GM10266 (cell line): ENCODE results near the gene SHB.

Experiments used
- DNase-seq: peaks from one replicate; pipeline ENCODE4 v3.0.0; 2012; ENCODE audit errors: extremely low spot score
- CTCF ChIP-seq: IDR thresholded peaks from 2 replicates; pipeline ENCODE4 v1.5.1; 2012; ENCODE audit warnings: mild to moderate bottlenecking, low read depth; ENCODE audit not compliant: control insufficient read depth, insufficient read depth; ENCODE audit errors: missing control alignments

SHB gene

GRCh38 chr9:38109601-38110000 is 40.6 kb upstream of the SHB start:
- TF ChIP-seq CTCF, result no peak
- no peak for DNase-seq

- TF ChIP-seq CTCF, result no peak
- DNase-seq, result no peak
These were observed 39.3 kb upstream of the SHB start for GRCh38 chr9:38108326-38108725.

- DNase-seq, result no peak
- no peak for TF ChIP-seq CTCF
These were observed 38.8 kb upstream of the SHB start for GRCh38 chr9:38107811-38108304.

GRCh38 chr9:38107405-38107804 is 38.4 kb upstream of the SHB start:
- no peak for TF ChIP-seq CTCF
- DNase-seq, result no peak

- no peak for TF ChIP-seq CTCF
These were observed 37.5 kb upstream of the SHB start for GRCh38 chr9:38106488-38106887.

GRCh38 chr9:38103340-38103739 is 34.3 kb upstream of the SHB start:
- no peak for DNase-seq
- TF ChIP-seq CTCF, result no peak

More at GRCh38 chr9:38106488-38106887, 37.5 kb upstream of the SHB start:
- no peak for DNase-seq

GRCh38 chr9:38101423-38101822 is 32.4 kb upstream of the SHB start:
- no peak for TF ChIP-seq CTCF
- DNase-seq, result no peak
